ENCODE measurements around the gene GUK1.
"Not testable (repeated sequence)": the region's sequence is repeated elsewhere in the genome, so short reads cannot be mapped to it uniquely, and the experiment has no call there.

Gene GUK1

DNA sequence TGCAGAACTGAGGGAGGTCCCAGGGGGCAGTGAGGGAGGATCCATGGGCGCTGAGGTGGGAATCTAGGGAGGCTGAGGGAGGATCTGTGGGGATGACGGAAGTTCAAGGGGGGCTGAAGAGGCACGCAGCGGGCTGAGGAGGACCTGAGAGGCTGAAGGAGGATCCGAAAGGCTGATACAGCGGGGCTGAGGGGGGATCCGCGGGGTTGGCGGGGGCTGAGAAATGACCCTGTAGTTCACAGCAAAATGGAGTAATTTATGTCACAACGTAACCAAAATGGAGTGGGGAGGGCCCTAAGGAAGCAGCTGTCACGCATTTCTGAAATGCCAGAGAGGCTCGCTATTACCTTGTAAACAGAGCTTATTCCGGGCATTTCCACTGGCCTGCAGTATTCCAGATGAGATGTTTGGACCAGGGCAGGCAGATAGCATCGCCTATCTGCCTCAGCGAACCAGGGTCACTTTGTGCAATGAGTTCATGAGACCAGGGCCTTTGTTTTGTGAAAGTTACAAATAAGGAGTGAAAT lies 30.1 kb upstream of the GUK1 start:
- peak overlapping the region; percentile 87 for H3K4me3 Mint-ChIP-seq
- peaks cover 4% of the 10 kb centered on the region for H3K36me3 Mint-ChIP-seq (ENCODE audit: low read depth)
- peaks cover 19% of the 10 kb centered on the region for H3K4me1 Mint-ChIP-seq
- no peaks in the 10 kb centered on the region for H3K9me3 Mint-ChIP-seq
- H3K27ac Mint-ChIP-seq = peak overlapping the region; percentile 92
- DNase-seq (no peak), ATAC-seq (no peak)
- no peaks in the 10 kb centered on the region for H3K27me3 Mint-ChIP-seq

DNA sequence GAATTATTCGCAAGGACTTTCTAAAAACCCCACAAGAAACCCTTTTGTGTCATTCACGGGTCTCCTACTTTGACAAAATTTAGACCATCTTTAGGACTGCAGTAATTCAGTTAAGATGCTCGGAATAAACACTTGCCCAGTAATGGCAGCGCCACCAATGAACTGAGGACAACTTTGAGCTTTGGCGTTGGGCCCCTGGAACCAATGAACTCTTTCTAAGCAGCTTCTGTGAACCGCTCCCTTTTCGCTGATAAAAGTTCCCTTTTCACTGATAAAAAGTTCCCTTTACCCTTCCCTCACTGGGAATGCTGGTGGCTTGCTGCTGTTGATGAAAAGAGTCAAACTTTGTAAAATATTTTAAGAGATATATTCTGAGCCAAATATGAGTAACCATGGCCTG lies 29.5 kb upstream of the GUK1 start:
- Mint-ChIP-seq H3K27me3 (no peaks in the 10 kb centered on the region), H3K27ac (no peak overlapping the region), H3K36me3 (ENCODE audit: low read depth) (peaks cover 2% of the 10 kb centered on the region), H3K4me1 (peaks cover 19% of the 10 kb centered on the region), H3K9me3 (no peaks in the 10 kb centered on the region), H3K4me3 (no peak overlapping the region)
- ATAC-seq (no peak), DNase-seq (no peak)

DNA sequence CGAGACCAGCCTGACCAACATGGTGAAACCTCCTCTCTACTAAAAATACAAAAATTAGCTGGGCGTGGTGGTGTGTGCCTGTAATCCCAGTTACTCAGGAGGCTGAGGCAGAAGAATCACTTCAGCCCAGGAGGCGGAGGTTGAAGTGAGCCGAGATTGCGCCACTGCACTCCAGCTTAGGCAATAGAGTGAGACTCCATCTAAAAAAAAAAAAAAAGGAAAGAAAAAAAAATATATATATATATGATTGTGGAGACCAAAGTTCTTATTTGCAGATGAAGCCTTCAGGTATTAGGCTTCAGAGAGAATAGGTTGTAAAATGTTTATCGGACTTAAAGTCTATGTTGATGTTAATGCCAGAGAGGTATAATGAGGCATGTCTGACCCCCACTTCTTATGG lies 28.8 kb upstream of the GUK1 start:
- not testable (repeated sequence) for H3K9me3 Mint-ChIP-seq; ATAC-seq; DNase-seq; H3K27ac Mint-ChIP-seq; H3K27me3 Mint-ChIP-seq; H3K4me3 Mint-ChIP-seq; H3K36me3 Mint-ChIP-seq (ENCODE audit: low read depth)
- H3K4me1 Mint-ChIP-seq = peaks cover 19% of the 10 kb centered on the region

DNA sequence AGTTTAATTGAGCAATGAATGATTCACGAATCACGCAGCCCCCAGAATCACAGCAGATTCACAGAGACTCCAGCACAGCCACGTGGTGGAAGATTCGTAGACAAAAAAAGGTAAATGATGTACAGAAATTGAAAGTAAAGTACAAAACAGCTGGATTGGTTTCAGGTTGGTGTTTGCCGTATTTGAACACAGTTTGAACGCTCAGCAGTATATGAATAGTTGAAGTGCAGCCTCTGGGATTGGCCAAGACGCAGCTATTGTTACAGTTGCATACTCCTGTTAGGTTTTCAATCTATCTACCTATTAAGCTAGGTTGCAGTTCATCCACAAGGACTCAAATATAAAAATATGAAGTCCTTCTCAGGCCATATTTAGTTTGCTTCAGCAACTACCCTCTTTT lies 27.9 kb upstream of the GUK1 start:
- ATAC-seq (no peak), DNase-seq (no peak)
- no peak overlapping the region for H3K4me3 Mint-ChIP-seq
- H3K4me1 Mint-ChIP-seq = peaks cover 19% of the 10 kb centered on the region
- H3K36me3 Mint-ChIP-seq (ENCODE audit: low read depth) = no peaks in the 10 kb centered on the region
- H3K27me3 Mint-ChIP-seq = no peaks in the 10 kb centered on the region
- no peak overlapping the region for H3K27ac Mint-ChIP-seq
- H3K9me3 Mint-ChIP-seq = no peaks in the 10 kb centered on the region

DNA sequence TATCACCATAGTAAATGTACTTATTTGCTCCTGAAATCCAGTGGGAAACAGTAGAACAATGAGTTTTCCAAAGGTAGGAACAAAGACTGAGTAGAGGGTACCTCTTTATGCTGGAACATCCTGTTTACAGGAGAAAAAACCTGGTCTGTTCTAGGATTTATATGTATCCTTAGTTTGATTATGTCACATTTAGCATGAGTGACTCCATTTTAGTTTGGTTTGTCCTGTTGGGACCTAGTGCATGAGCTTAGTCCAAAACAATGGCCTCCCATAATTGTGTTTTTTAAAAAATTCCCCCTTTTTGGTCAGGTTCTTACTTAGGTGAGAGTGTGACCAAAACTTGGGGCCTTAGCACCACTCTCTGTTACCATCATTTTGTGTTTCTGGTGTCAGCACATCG lies 27.5 kb upstream of the GUK1 start:
- no peak overlapping the region for H3K27ac Mint-ChIP-seq
- H3K4me3 Mint-ChIP-seq = no peak overlapping the region
- H3K4me1 Mint-ChIP-seq = peaks cover 19% of the 10 kb centered on the region
- DNase-seq (no peak), ATAC-seq (no peak)
- H3K27me3 Mint-ChIP-seq = no peaks in the 10 kb centered on the region
- peaks cover 2% of the 10 kb centered on the region for H3K9me3 Mint-ChIP-seq
- H3K36me3 Mint-ChIP-seq (ENCODE audit: low read depth) = peaks cover 2% of the 10 kb centered on the region

DNA sequence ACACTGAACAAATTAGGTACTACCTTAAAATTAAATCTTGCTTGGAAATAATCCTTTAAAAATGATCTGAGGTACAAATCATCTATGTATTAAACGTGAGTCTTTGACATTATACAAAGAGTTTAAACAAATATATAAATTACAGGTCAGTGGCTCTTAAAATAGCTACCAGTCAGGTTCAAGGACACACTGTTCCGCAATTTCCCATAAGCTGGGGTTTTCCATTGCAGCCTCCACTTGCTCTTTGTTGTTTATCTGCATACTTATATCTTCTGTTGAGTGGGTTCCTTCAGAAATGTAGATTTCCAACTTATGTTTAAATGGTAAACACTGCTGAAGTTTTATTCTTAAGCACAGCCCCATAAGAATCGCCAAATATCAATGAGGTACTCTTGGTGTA lies 25.3 kb upstream of the GUK1 start:
- no peak for ATAC-seq
- Mint-ChIP-seq H3K4me3 (no peak overlapping the region), H3K4me1 (peaks cover 5% of the 10 kb centered on the region), H3K9me3 (peaks cover 8% of the 10 kb centered on the region), H3K27me3 (no peaks in the 10 kb centered on the region), H3K27ac (no peak overlapping the region), H3K36me3 (ENCODE audit: low read depth) (peaks cover 6% of the 10 kb centered on the region)
- DNase-seq = no peak

DNA sequence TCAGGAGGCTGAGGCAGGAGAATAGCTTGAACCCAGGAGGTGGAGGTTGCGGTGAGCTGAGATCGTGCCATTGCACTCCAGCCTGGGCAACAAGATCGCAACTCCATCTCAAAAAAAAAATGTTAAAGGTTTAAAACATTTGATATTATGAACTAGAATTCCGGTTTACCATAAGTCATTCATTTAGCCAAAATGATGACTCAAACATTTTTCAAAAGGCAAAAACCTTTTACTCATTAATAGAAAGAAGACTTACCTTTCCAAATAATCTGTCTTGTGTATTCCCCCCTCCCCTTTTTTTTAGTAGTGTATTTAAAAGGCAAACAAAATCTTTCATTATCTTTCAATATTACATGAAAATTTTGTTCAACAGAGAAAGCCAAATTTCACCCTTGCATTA lies 22.7 kb upstream of the GUK1 start:
- Mint-ChIP-seq H3K27me3 (no peaks in the 10 kb centered on the region), H3K27ac (no peak overlapping the region), H3K4me1 (peaks cover 3% of the 10 kb centered on the region), H3K36me3 (ENCODE audit: low read depth) (peaks cover 6% of the 10 kb centered on the region), H3K9me3 (peaks cover 8% of the 10 kb centered on the region), H3K4me3 (no peak overlapping the region)
- no peak for ATAC-seq
- DNase-seq = no peak

DNA sequence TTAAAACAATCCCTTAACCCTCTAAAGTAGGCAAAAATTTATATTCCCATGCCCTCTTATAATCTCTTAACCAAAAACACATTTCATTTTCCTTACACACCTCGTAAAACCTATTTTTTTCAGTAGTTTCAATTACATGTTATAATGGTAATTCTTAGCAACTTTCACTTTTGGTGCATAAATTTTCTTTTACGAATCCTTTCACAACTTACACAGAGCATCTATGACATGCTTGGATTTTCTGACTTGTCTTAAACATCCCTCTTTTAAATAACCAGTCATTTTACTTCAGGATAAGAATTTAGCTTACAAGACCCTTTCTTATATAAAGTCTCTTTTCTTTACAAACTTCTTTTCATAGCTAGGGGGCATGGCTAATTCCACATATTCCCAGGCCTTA lies 22.0 kb upstream of the GUK1 start:
- no peak for ATAC-seq
- H3K4me1 Mint-ChIP-seq = peaks cover 3% of the 10 kb centered on the region
- no peak overlapping the region for H3K27ac Mint-ChIP-seq
- no peak for DNase-seq
- no peak overlapping the region for H3K4me3 Mint-ChIP-seq
- peaks cover 8% of the 10 kb centered on the region for H3K9me3 Mint-ChIP-seq
- no peaks in the 10 kb centered on the region for H3K27me3 Mint-ChIP-seq
- peaks cover 6% of the 10 kb centered on the region for H3K36me3 Mint-ChIP-seq (ENCODE audit: low read depth)

DNA sequence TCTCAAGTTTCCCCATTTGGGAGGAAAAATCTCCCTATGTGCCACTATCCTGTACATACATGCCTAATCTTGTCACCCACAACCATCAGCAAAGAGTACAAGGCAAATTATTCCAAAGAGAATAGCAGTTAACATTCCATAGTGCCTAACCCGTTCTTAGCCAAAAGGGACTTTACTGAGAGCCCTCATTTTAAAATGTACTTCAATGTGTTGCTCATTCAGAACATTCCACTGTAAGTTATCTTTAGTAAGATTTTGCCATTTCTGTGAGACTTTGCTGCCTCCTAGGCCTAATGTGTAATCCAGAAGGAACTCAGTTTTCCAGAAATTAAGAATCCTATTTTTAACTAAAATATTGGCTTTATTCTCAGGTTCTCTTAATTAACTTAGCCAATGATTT lies 19.7 kb upstream of the GUK1 start:
- ATAC-seq = no peak
- Mint-ChIP-seq H3K27me3 (peaks cover 2% of the 10 kb centered on the region), H3K9me3 (peaks cover 8% of the 10 kb centered on the region), H3K4me1 (peaks cover 3% of the 10 kb centered on the region), H3K36me3 (ENCODE audit: low read depth) (peaks cover 6% of the 10 kb centered on the region), H3K4me3 (peak overlapping the region; percentile 64), H3K27ac (no peak overlapping the region)
- no peak for DNase-seq

DNA sequence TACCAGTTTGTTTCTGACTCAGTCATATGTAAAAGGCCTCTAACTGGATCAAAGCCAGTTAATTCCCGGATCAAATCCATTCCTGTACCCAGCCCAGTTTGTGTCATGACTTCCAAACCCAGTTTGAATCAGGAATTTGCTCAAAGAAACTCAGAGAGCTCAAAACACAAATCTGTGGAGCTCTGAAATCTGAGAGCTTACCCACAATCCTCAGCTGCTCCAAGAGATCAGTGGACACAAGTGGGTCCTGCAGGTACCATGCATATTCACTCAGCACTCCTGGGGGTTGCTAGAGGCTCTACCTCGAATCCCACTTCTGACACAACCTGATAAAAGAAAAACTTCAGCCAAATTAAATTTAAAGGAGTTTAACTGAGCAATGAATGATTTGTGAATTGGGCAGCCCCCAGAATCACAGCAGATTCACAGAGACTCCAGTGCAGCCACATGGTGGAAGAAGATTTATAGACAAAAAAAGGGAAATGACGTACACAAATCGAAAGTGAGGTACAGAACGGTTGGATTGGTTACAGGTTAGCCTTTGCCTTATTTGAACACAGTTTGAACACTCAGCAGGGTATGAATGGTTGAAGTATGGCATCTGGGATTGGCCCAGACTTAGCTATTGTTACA lies 19.1 kb upstream of the GUK1 start:
- peak; percentile 65 for ATAC-seq
- Mint-ChIP-seq H3K4me3 (peak overlapping the region; percentile 64), H3K9me3 (peaks cover 8% of the 10 kb centered on the region), H3K36me3 (ENCODE audit: low read depth) (peaks cover 6% of the 10 kb centered on the region), H3K27me3 (peaks cover 2% of the 10 kb centered on the region), H3K4me1 (peaks cover 3% of the 10 kb centered on the region), H3K27ac (peak overlapping the region; percentile 5)
- no peak for DNase-seq

DNA sequence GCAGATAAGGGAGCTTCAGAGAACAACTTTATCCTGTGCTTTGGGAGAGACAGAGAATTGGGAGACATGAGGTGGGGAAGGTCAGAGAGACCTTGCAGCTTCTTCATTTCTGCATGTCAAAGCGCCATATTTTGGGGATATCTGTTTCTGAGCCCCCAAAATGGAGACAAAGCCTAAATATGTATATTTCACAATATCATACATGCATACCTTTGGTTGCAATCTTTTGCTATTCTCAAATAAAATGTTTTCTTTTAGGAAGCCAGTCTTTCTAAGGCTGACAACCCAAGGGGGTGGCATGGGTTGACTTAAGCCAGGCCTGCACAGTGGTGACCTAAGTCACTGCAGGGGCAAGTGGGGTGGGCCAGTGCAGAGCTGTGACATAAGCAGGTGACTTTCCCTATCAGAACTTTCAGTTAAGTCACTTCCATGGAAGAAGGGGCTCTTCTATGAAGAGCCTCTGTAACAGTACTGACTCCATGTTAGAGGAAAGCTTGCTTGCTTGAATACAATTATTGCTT lies 17.1 kb upstream of the GUK1 start:
- H3K27me3 Mint-ChIP-seq = peaks cover 2% of the 10 kb centered on the region
- DNase-seq = no peak
- H3K4me3 Mint-ChIP-seq = no peak overlapping the region
- no peak for ATAC-seq
- peaks cover 3% of the 10 kb centered on the region for H3K36me3 Mint-ChIP-seq (ENCODE audit: low read depth)
- peaks cover 3% of the 10 kb centered on the region for H3K4me1 Mint-ChIP-seq
- H3K27ac Mint-ChIP-seq = no peak overlapping the region
- peaks cover 2% of the 10 kb centered on the region for H3K9me3 Mint-ChIP-seq

DNA sequence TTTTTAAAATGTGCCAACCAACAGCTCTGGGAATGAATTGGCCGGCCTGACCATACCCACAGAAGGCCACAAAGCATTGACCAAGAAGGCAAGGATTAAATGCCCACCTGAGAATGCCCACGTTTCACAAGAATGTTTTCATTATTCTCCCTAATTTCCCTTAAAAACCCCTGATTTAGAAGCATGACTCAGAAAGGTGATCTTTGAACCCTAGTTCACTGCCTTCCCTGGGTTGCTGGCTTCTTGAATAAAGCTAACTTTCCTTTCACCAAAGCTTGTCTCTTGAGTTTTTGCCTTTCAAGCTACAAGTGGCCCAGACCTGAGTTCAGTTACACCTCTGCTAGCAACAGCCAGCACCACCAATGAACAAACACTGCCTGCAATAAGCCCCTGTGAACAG lies 16.6 kb upstream of the GUK1 start:
- Mint-ChIP-seq H3K9me3 (no peaks in the 10 kb centered on the region), H3K4me3 (no peak overlapping the region), H3K4me1 (peaks cover 3% of the 10 kb centered on the region), H3K27ac (no peak overlapping the region), H3K36me3 (ENCODE audit: low read depth) (no peaks in the 10 kb centered on the region), H3K27me3 (peaks cover 2% of the 10 kb centered on the region)
- no peak for DNase-seq
- no peak for ATAC-seq

DNA sequence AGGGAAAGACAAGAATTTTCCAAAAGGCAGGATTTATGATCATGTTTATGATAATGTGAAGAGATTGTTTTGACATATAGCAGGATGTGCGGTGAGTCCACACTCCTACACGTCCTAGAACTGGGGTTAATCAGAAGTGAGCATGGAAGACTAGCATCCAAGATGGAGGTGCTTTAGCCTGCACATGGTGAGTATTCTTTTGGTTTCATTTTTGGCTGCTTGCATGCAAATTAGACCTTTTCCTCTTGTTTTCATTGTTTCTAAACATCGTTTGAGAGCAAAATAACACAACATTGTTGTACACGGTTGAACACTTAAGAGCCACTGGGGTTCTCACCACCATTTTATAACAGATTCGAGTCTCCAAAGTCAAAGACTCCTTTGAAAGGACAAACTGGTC lies 14.9 kb upstream of the GUK1 start:
- Mint-ChIP-seq H3K27me3 (peaks cover 2% of the 10 kb centered on the region), H3K36me3 (ENCODE audit: low read depth) (no peaks in the 10 kb centered on the region), H3K9me3 (no peaks in the 10 kb centered on the region), H3K27ac (no peak overlapping the region), H3K4me1 (peaks cover 3% of the 10 kb centered on the region), H3K4me3 (no peak overlapping the region)
- no peak for DNase-seq
- ATAC-seq = no peak

DNA sequence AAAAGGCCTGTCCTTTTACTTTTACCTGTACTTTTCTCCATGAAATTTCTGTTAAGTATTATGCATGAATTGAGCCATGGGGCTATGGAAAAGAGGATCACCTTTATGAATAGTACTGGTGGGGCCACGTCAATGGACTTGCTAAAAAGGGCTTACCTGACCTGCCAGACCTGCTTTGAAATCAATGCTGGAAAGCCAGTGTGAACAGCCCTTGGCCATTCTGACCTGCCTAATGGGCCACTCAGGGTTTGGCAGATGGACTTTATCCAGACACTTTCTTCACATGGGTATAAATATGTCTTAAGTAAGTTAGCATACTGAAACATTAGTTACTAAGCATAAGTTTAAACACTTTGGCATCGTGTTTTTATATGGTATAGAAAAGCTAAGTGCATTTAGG lies 8.3 kb upstream of the GUK1 start:
- no peak for DNase-seq
- Mint-ChIP-seq H3K9me3 (no peaks in the 10 kb centered on the region), H3K27ac (no peak overlapping the region), H3K27me3 (peaks cover 2% of the 10 kb centered on the region), H3K36me3 (ENCODE audit: low read depth) (no peaks in the 10 kb centered on the region), H3K4me1 (peaks cover 4% of the 10 kb centered on the region), H3K4me3 (no peak overlapping the region)
- no peak for ATAC-seq

DNA sequence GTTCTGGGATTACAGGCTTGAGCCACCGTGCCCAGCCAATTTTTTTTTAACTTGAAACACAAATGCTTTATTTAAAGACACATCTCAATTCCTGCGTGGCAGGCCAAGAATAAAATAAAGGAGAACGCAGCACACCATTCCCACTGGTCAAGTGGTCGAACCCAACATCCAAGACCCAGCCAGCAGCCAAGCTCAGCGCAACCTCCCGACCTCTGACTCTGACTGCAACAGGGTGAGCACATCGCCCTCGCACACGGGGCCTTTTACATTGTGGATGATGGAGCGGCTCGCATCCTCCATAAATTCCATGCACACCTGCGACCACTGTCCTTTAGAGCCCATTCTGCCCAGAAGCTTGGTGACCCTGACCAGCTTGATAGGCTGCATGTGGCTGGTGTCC lies 5.5 kb upstream of the GUK1 start:
- Mint-ChIP-seq H3K4me3 (no peak overlapping the region), H3K27me3 (peaks cover 2% of the 10 kb centered on the region), H3K9me3 (no peaks in the 10 kb centered on the region), H3K4me1 (peaks cover 10% of the 10 kb centered on the region), H3K36me3 (ENCODE audit: low read depth) (no peaks in the 10 kb centered on the region), H3K27ac (no peak overlapping the region)
- DNase-seq = no peak
- ATAC-seq = no peak

DNA sequence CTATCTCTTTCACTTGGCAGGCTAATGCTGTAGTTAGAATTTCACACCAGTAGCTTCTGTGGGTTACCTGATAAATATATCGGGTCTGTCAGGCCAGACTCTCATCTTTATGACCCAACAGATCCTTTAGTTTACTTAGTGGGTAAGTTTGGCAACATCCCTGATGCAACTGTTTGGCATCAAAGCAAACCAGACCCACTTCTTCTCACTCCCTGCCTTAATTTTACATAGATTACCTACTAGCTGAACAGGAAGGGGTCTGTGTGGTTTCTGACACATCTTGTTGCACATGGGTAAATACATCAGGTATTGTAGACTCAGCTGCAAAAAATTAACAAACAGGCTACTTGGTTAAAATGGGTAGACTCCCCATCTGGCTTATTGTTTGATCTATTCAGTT lies 3.2 kb upstream of the GUK1 start:
- Mint-ChIP-seq H3K4me1 (peaks cover 12% of the 10 kb centered on the region), H3K27ac (no peak overlapping the region), H3K9me3 (no peaks in the 10 kb centered on the region), H3K36me3 (ENCODE audit: low read depth) (peaks cover 10% of the 10 kb centered on the region), H3K27me3 (no peaks in the 10 kb centered on the region), H3K4me3 (no peak overlapping the region)
- DNase-seq (no peak), ATAC-seq (no peak)

Measured in activated naive CD8-positive, alpha-beta T cell treated with anti-CD3 and anti-CD28 coated beads, Interleukin-2, amount 50 U/mL, for 24 hours (primary cell).